ENCODE measurements around the gene KDM1B.

DNA sequence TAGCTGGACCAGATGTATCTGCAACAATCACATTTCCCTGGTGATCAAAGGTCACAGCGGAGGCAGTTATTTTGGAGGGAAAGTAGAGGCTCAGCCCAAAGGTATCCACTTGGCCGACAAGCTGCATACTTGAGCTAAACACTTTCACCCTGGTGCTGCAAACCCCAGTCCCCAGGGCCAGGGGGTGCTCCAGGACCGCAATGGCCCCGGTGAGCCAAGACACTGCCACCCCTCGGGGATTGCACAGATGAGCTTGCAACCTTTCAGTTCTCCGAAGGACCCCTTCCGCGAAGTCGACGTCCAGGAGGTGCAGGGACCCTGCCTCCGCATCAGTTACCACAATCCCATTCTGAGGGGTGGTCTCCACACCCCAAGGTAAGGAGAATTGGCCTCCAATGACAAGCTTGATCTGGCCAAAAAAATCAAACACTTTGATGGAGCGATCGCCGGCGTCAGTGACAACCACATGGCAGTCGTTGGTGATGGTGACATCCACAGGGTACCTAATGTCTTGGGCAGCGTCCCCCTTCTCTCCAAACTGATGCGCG is 33.6 kb upstream of the KDM1B start:
- TF ChIP-seq, protein P1, sequence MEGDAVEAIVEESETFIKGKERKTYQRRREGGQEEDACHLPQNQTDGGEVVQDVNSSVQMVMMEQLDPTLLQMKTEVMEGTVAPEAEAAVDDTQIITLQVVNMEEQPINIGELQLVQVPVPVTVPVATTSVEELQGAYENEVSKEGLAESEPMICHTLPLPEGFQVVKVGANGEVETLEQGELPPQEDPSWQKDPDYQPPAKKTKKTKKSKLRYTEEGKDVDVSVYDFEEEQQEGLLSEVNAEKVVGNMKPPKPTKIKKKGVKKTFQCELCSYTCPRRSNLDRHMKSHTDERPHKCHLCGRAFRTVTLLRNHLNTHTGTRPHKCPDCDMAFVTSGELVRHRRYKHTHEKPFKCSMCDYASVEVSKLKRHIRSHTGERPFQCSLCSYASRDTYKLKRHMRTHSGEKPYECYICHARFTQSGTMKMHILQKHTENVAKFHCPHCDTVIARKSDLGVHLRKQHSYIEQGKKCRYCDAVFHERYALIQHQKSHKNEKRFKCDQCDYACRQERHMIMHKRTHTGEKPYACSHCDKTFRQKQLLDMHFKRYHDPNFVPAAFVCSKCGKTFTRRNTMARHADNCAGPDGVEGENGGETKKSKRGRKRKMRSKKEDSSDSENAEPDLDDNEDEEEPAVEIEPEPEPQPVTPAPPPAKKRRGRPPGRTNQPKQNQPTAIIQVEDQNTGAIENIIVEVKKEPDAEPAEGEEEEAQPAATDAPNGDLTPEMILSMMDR (IDR thresholded peaks at IDR 0.05): no peak
- no peak for TF ChIP-seq POLR2A (IDR thresholded peaks at IDR 0.05)

Measured in upper lobe of left lung (tissue), 4 donors.